ENCODE data around the gene CDKL4. TPM values are rescaled to one million over a fixed set of nuclear protein-coding genes. Genes with fewer than 3 reads are reported as not detected.

The CDKL4 gene
- total and polyA plus RNA-seq, 10 donors: 0.22 to 1.8 (median 0.95) TPM; not detected in 3

GRCh38 chr2:39128919-39129391 lies 114.8 kb downstream of the CDKL4 start:
- no peaks in the 10 kb centered on the region for H3K9me3 ChIP-seq
- H3K27me3 ChIP-seq (replicated peaks in 1 of 7): no peaks in the 10 kb centered on the region
- 6 to 46% (median 28%) methylated on average over 1 of the region's 1 CpG for WGBS, 5 donors
- no peaks in the 10 kb centered on the region for H3K36me3 ChIP-seq
- peak overlapping the region; percentile 65 to 87 (median 76) for H3K27ac ChIP-seq
- intact Hi-C loops (cut with DNase I; ENCODE audit: low total_unique reads): no loop called here
- no peak for TF ChIP-seq POLR2AphosphoS5 (IDR thresholded peaks at IDR 0.05)
- no peak for TF ChIP-seq CTCF (IDR thresholded peaks at IDR 0.05 in 8 of 11, conservative IDR thresholded peaks at IDR 0.05 in 3 of 11)
- no peak for TF ChIP-seq POLR2A (IDR thresholded peaks at IDR 0.05)
- H3K4me3 ChIP-seq: peak overlapping the region in 1 of 8 donors; percentile 15
- no peak for DNase-seq
- peaks cover 21 to 64% (median 40%) of the 10 kb centered on the region in 6 donors for H3K4me1 ChIP-seq

- no peak for DNase-seq
- Histone ChIP-seq H3K27ac (peak overlapping the region; percentile 55 to 87 (median 76)), H3K36me3 (no peaks in the 10 kb centered on the region), H3K4me1 (peaks cover 28 to 68% (median 47%) of the 10 kb centered on the region in 6 donors), H3K9me3 (no peaks in the 10 kb centered on the region), H3K4me3 (no peak overlapping the region), H3K27me3 (replicated peaks in 1 of 7) (no peaks in the 10 kb centered on the region)
- 34 to 46% (median 41%) methylated on average over 1 of the region's 1 CpG for WGBS, 5 donors
- no peak for TF ChIP-seq CTCF (IDR thresholded peaks at IDR 0.05 in 8 of 11, conservative IDR thresholded peaks at IDR 0.05 in 3 of 11)
- TF ChIP-seq POLR2AphosphoS5 (IDR thresholded peaks at IDR 0.05): peak in 1 of 3 donors; percentile 52
- intact Hi-C loops (cut with DNase I; ENCODE audit: low total_unique reads): no loop called here
Measured at GRCh38 chr2:39127973-39128372, 115.8 kb downstream of the CDKL4 start.

Small RNA genes within 50 kb of the gene (small RNA-seq; reads per million reads assigned to genes)
- gene RF00019 (0 reads per million in 4 donors), gene RF00272 (0 reads per million in 4 donors)

Other genes with a start within 250 kb of the CDKL4 start
- 10 to 100 TPM; 38.4 to 85.8 (median 49.1) TPM for gene SOS1, start 122.9 kb downstream of the CDKL4 start, total RNA-seq
- 1 to 10 TPM; 5.9 to 7.0 (median 6.7) TPM for gene SOS1, start 122.9 kb downstream of the CDKL4 start, polyA plus RNA-seq
- gene MAP4K3, start 193.3 kb upstream of the CDKL4 start, total RNA-seq: 10 to 100 TPM; 27.2 to 49.5 (median 38.3) TPM
- gene MAP4K3, start 193.3 kb upstream of the CDKL4 start, polyA plus RNA-seq: 1 to 10 TPM; 5.8 to 8.2 (median 6.0) TPM

Measured in spleen (tissue), 11 donors.